Epithelial cell of proximal tubule (primary cell): ENCODE results near the gene SBK1. TPM values are rescaled to one million over a fixed set of nuclear protein-coding genes. Genes with fewer than 3 reads are reported as not detected.

Experiments used
- DNase-seq: peaks from one replicate; pipeline ENCODE4 v3.0.0-alpha.2; 2011; ENCODE audit warnings: low read depth
- H3K4me3 ChIP-seq: 2 replicates; pipeline ENCODE4 v1.5.1; 2011; ENCODE audit warnings: low read depth, mild to moderate bottlenecking, low read length
- CTCF ChIP-seq: conservative IDR thresholded peaks from 2 replicates; pipeline ENCODE4 v1.5.1; 2012; ENCODE audit warnings: low read depth, mild to moderate bottlenecking, low read length
- total RNA-seq: library from RNA; depleted of rRNA; stranded (reverse); fragments of >200 nt; gene quantifications from 2 replicates; pipeline ENCODE4 v1.2.3, GENCODE V29; 2015

The SBK1 gene
- total RNA-seq, 1 donor from 2014 or later = 4.8 TPM

GRCh38 chr16:28280881-28281836 is 11.2 kb upstream of the SBK1 start:
- no peak for DNase-seq
- H3K4me3 ChIP-seq = no peak overlapping the region
- TF ChIP-seq CTCF = no peak

- DNase-seq = no peak
- TF ChIP-seq CTCF = no peak
- no peak overlapping the region for H3K4me3 ChIP-seq
Measured at GRCh38 chr16:28282045-28282444, 10.3 kb upstream of the SBK1 start.

GRCh38 chr16:28283173-28283572 is 9.2 kb upstream of the SBK1 start:
- DNase-seq = no peak
- TF ChIP-seq CTCF = no peak
- H3K4me3 ChIP-seq = no peak overlapping the region

- DNase-seq = no peak
- TF ChIP-seq CTCF = no peak
Measured at GRCh38 chr16:28283798-28284577, 8.3 kb upstream of the SBK1 start.

GRCh38 chr16:28285649-28286048 is 6.7 kb upstream of the SBK1 start:
- no peak for TF ChIP-seq CTCF
- no peak overlapping the region for H3K4me3 ChIP-seq
- DNase-seq = no peak

More at GRCh38 chr16:28283798-28284577, 8.3 kb upstream of the SBK1 start:
- no peak overlapping the region for H3K4me3 ChIP-seq

- no peak for DNase-seq
- TF ChIP-seq CTCF = no peak
- no peak overlapping the region for H3K4me3 ChIP-seq
Measured at GRCh38 chr16:28288114-28288513, 4.2 kb upstream of the SBK1 start.
